ENCODE measurements around the gene EIF4H.
"Not testable (repeated sequence)": the region's sequence is repeated elsewhere in the genome, so short reads cannot be mapped to it uniquely, and the experiment has no call there.

EIF4H gene

GRCh38 chr7:74176555-74176954 lies 2.4 kb downstream of the EIF4H start:
- DNase-seq: no peak

- no peak for DNase-seq
Measured at GRCh38 chr7:74178632-74179031, 4.5 kb downstream of the EIF4H start.

GRCh38 chr7:74179935-74180604 lies 5.9 kb downstream of the EIF4H start:
- no peak for DNase-seq

GRCh38 chr7:74180866-74181265 lies 6.7 kb downstream of the EIF4H start:
- DNase-seq: no peak

- DNase-seq: no peak
Measured at GRCh38 chr7:74181821-74182220, 7.7 kb downstream of the EIF4H start.

GRCh38 chr7:74182453-74183090 lies 8.4 kb downstream of the EIF4H start:
- DNase-seq: no peak

GRCh38 chr7:74183142-74183541 lies 9.0 kb downstream of the EIF4H start:
- DNase-seq: no peak

GRCh38 chr7:74183653-74184450 lies 9.7 kb downstream of the EIF4H start:
- no peak for DNase-seq

GRCh38 chr7:74185016-74185415 lies 10.9 kb downstream of the EIF4H start:
- DNase-seq: no peak

GRCh38 chr7:74185636-74186035 lies 11.5 kb downstream of the EIF4H start:
- DNase-seq: no peak

GRCh38 chr7:74187915-74188675 lies 13.9 kb downstream of the EIF4H start:
- DNase-seq: no peak

- no peak for DNase-seq
Measured at GRCh38 chr7:74190259-74190658, 16.1 kb downstream of the EIF4H start.

GRCh38 chr7:74191231-74191630 lies 17.1 kb downstream of the EIF4H start:
- DNase-seq: no peak

- DNase-seq: no peak
Measured at GRCh38 chr7:74193054-74193453, 18.9 kb downstream of the EIF4H start.

- no peak for DNase-seq
Measured at GRCh38 chr7:74193913-74194312, 19.8 kb downstream of the EIF4H start.

GRCh38 chr7:74194686-74195085 lies 20.5 kb downstream of the EIF4H start:
- DNase-seq: no peak

GRCh38 chr7:74195139-74195860 lies 21.1 kb downstream of the EIF4H start:
- not testable (repeated sequence) for DNase-seq

- DNase-seq: not testable (repeated sequence)
Measured at GRCh38 chr7:74195968-74196654, 22.0 kb downstream of the EIF4H start.

GRCh38 chr7:74197449-74198124 lies 23.4 kb downstream of the EIF4H start:
- no peak for DNase-seq

GRCh38 chr7:74199551-74200355 lies 25.6 kb downstream of the EIF4H start:
- no peak for DNase-seq

Data from GOT3 (cell line).